ENCODE results near the gene PNMA6E. TPM values are rescaled to one million over a fixed set of nuclear protein-coding genes. Genes with fewer than 3 reads are reported as not detected.
A peak's percentile ranks its signal among the peaks of the same experiment; 100 is the strongest.
"Not testable (repeated sequence)": the region's sequence is repeated elsewhere in the genome, so short reads cannot be mapped to it uniquely, and the experiment has no call there.

Gene PNMA6E
- polyA plus RNA-seq, 1 donor from 2014 or later: not detected

GRCh38 chrX:153406903-153407302 lies 5.8 kb upstream of the PNMA6E start:
- Mint-ChIP-seq H3K4me3 (no peak overlapping the region), H3K36me3 (no peaks in the 10 kb centered on the region), H3K27me3 (no peaks in the 10 kb centered on the region), H3K27ac (no peak overlapping the region), H3K9me3 (no peaks in the 10 kb centered on the region), H3K4me1 (peaks cover 1 to 7% (median 6%) of the 10 kb centered on the region in 3 donors)

GRCh38 chrX:153406011-153406410 lies 4.9 kb upstream of the PNMA6E start:
- no peaks in the 10 kb centered on the region for H3K36me3 Mint-ChIP-seq
- H3K4me1 Mint-ChIP-seq: peaks cover 0 to 6% (median 4%) of the 10 kb centered on the region in 3 donors
- no peak overlapping the region for H3K27ac Mint-ChIP-seq
- no peaks in the 10 kb centered on the region for H3K9me3 Mint-ChIP-seq
- H3K4me3 Mint-ChIP-seq: no peak overlapping the region
- no peaks in the 10 kb centered on the region for H3K27me3 Mint-ChIP-seq

GRCh38 chrX:153405426-153405825 lies 4.3 kb upstream of the PNMA6E start:
- H3K27ac Mint-ChIP-seq: no peak overlapping the region
- no peaks in the 10 kb centered on the region for H3K9me3 Mint-ChIP-seq
- no peak overlapping the region for H3K4me3 Mint-ChIP-seq
- no peaks in the 10 kb centered on the region for H3K27me3 Mint-ChIP-seq
- H3K4me1 Mint-ChIP-seq: peaks cover 0 to 2% (median 0%) of the 10 kb centered on the region in 3 donors
- no peaks in the 10 kb centered on the region for H3K36me3 Mint-ChIP-seq

GRCh38 chrX:153404333-153404732 lies 3.2 kb upstream of the PNMA6E start:
- H3K36me3 Mint-ChIP-seq, H3K9me3 Mint-ChIP-seq, H3K4me1 Mint-ChIP-seq, H3K27me3 Mint-ChIP-seq, H3K4me3 Mint-ChIP-seq, H3K27ac Mint-ChIP-seq: not testable (repeated sequence)

GRCh38 chrX:153400146-153401132 lies 711 bp downstream of the PNMA6E start:
- Mint-ChIP-seq H3K4me1 (peaks cover 0 to 4% (median 0%) of the 10 kb centered on the region in 3 donors), H3K27ac (no peak overlapping the region), H3K36me3 (no peaks in the 10 kb centered on the region), H3K9me3 (no peaks in the 10 kb centered on the region), H3K4me3 (peak overlapping the region in 1 of 4 donors; percentile 38), H3K27me3 (peaks cover 3% of the 10 kb centered on the region)

- H3K9me3 Mint-ChIP-seq: no peaks in the 10 kb centered on the region
- H3K27me3 Mint-ChIP-seq: peaks cover 3% of the 10 kb centered on the region
- H3K36me3 Mint-ChIP-seq: no peaks in the 10 kb centered on the region
- H3K27ac Mint-ChIP-seq: no peak overlapping the region
- peaks cover 0 to 4% (median 0%) of the 10 kb centered on the region in 3 donors for H3K4me1 Mint-ChIP-seq
- H3K4me3 Mint-ChIP-seq: no peak overlapping the region
These were observed 2.7 kb downstream of the PNMA6E start for GRCh38 chrX:153398275-153398960.

GRCh38 chrX:153397256-153397960 lies 3.7 kb downstream of the PNMA6E start:
- Mint-ChIP-seq H3K4me1 (peaks cover 0 to 4% (median 0%) of the 10 kb centered on the region in 3 donors), H3K36me3 (no peaks in the 10 kb centered on the region), H3K27me3 (peaks cover 3% of the 10 kb centered on the region), H3K9me3 (no peaks in the 10 kb centered on the region), H3K4me3 (no peak overlapping the region), H3K27ac (no peak overlapping the region)

- no peaks in the 10 kb centered on the region for H3K9me3 Mint-ChIP-seq
- no peaks in the 10 kb centered on the region for H3K36me3 Mint-ChIP-seq
- peaks cover 3% of the 10 kb centered on the region for H3K27me3 Mint-ChIP-seq
- H3K4me3 Mint-ChIP-seq: no peak overlapping the region
- peaks cover 0 to 4% (median 0%) of the 10 kb centered on the region in 3 donors for H3K4me1 Mint-ChIP-seq
- no peak overlapping the region for H3K27ac Mint-ChIP-seq
These were observed 4.6 kb downstream of the PNMA6E start for GRCh38 chrX:153396320-153397195.

GRCh38 chrX:153395613-153396319 lies 5.4 kb downstream of the PNMA6E start:
- H3K36me3 Mint-ChIP-seq: no peaks in the 10 kb centered on the region
- peak overlapping the region in 1 of 4 donors; percentile 65 for H3K4me3 Mint-ChIP-seq
- H3K4me1 Mint-ChIP-seq: peaks cover 0 to 4% (median 0%) of the 10 kb centered on the region in 3 donors
- H3K27me3 Mint-ChIP-seq: peaks cover 3% of the 10 kb centered on the region
- H3K27ac Mint-ChIP-seq: no peak overlapping the region
- H3K9me3 Mint-ChIP-seq: no peaks in the 10 kb centered on the region

GRCh38 chrX:153394612-153395011 lies 6.5 kb downstream of the PNMA6E start:
- peaks cover 3% of the 10 kb centered on the region for H3K27me3 Mint-ChIP-seq
- H3K4me3 Mint-ChIP-seq: no peak overlapping the region
- H3K36me3 Mint-ChIP-seq: no peaks in the 10 kb centered on the region
- H3K27ac Mint-ChIP-seq: no peak overlapping the region
- peaks cover 0 to under 1% (median 0%) of the 10 kb centered on the region in 3 donors for H3K4me1 Mint-ChIP-seq
- H3K9me3 Mint-ChIP-seq: no peaks in the 10 kb centered on the region

GRCh38 chrX:153392642-153393321 lies 8.4 kb downstream of the PNMA6E start:
- Mint-ChIP-seq H3K27me3 (peaks cover 3% of the 10 kb centered on the region), H3K4me1 (no peaks in the 10 kb centered on the region), H3K9me3 (no peaks in the 10 kb centered on the region), H3K27ac (no peak overlapping the region), H3K36me3 (no peaks in the 10 kb centered on the region), H3K4me3 (peak overlapping the region in 1 of 4 donors; percentile 61)

- not testable (repeated sequence) for H3K27me3 Mint-ChIP-seq, H3K36me3 Mint-ChIP-seq, H3K4me1 Mint-ChIP-seq, H3K9me3 Mint-ChIP-seq, H3K27ac Mint-ChIP-seq, H3K4me3 Mint-ChIP-seq
These were observed 11.7 kb downstream of the PNMA6E start for GRCh38 chrX:153389460-153389768.

- Mint-ChIP-seq H3K9me3 (no peaks in the 10 kb centered on the region), H3K27ac (no peak overlapping the region), H3K36me3 (no peaks in the 10 kb centered on the region), H3K4me3 (no peak overlapping the region), H3K27me3 (no peaks in the 10 kb centered on the region), H3K4me1 (no peaks in the 10 kb centered on the region)
These were observed 12.3 kb downstream of the PNMA6E start for GRCh38 chrX:153388722-153389459.

All from IgD-negative memory B cell (primary cell).